Body of pancreas (tissue), 2 donors: ENCODE data around the gene FBXO34. TPM values are rescaled to one million over a fixed set of nuclear protein-coding genes. Genes with fewer than 3 reads are reported as not detected.

ENCODE experiments used
- small RNA-seq: library from RNA; depleted of rRNA; stranded (forward); fragments of <200 nt; gene quantifications from one replicate; pipeline ENCODE3, GENCODE V24; 2016
- total RNA-seq, 2 donors: library from RNA; depleted of rRNA; stranded (reverse); fragments of >200 nt; gene quantifications; one replicate each; pipeline ENCODE4 v1.1.0, GENCODE V29; 2016

FBXO34 gene
- total RNA-seq, 2 donors from 2014 or later = 14.2 to 17.4 TPM

Small RNA genes within 50 kb of the gene (small RNA-seq; reads per million reads assigned to genes)
- gene AL356801.1 = not detected

Other genes starting within 250 kb of the FBXO34 start
- gene WDHD1, start 244.3 kb upstream of the FBXO34 start, total RNA-seq = 1 to 10 TPM in 1 of 2 donors, under 1 TPM in 1; 0.66 to 1.0 TPM
- gene SOCS4, start 244.2 kb upstream of the FBXO34 start, total RNA-seq = 1 to 10 TPM; 6.6 to 9.9 TPM
- 10 to 100 TPM in 1 of 2 donors, 1 to 10 TPM in 1; 7.9 to 13.2 TPM for gene MAPK1IP1L, start 219.8 kb upstream of the FBXO34 start, total RNA-seq
- 100 to 1,000 TPM in 1 of 2 donors, 10 to 100 TPM in 1; 53.4 to 145 TPM for gene LGALS3, start 142.2 kb upstream of the FBXO34 start, total RNA-seq
- not detected for gene DLGAP5, start 79.8 kb upstream of the FBXO34 start, total RNA-seq
- 10 to 100 TPM; 10.6 to 10.9 TPM for gene ATG14, start 140.4 kb downstream of the FBXO34 start, total RNA-seq
- gene TBPL2, start 169.2 kb downstream of the FBXO34 start, total RNA-seq = not detected